HL-60 (cell line): ENCODE measurements around the gene TBC1D1.

Source experiments
- POLR2AphosphoS5 ChIP-seq: IDR thresholded peaks from 2 replicates; pipeline ENCODE4 v1.6.1; 2012; ENCODE audit warnings: low read depth
- SPI1 ChIP-seq: IDR thresholded peaks from 2 replicates; pipeline ENCODE4 v1.6.1; 2012; ENCODE audit warnings: low read depth, mild to moderate bottlenecking, borderline replicate concordance
- TF ChIP-seq, protein P1 (sequence below): IDR thresholded peaks from one replicate; pipeline ENCODE4 v1.5.1; 2011; ENCODE audit warnings: low read length, control low read depth, inconsistent platforms; ENCODE audit not compliant: insufficient read depth

- TF ChIP-seq, protein P1, sequence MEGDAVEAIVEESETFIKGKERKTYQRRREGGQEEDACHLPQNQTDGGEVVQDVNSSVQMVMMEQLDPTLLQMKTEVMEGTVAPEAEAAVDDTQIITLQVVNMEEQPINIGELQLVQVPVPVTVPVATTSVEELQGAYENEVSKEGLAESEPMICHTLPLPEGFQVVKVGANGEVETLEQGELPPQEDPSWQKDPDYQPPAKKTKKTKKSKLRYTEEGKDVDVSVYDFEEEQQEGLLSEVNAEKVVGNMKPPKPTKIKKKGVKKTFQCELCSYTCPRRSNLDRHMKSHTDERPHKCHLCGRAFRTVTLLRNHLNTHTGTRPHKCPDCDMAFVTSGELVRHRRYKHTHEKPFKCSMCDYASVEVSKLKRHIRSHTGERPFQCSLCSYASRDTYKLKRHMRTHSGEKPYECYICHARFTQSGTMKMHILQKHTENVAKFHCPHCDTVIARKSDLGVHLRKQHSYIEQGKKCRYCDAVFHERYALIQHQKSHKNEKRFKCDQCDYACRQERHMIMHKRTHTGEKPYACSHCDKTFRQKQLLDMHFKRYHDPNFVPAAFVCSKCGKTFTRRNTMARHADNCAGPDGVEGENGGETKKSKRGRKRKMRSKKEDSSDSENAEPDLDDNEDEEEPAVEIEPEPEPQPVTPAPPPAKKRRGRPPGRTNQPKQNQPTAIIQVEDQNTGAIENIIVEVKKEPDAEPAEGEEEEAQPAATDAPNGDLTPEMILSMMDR: no peak
- TF ChIP-seq POLR2AphosphoS5: no peak
- no peak for TF ChIP-seq SPI1
Observed at GRCh38 chr4:38076153-38076669, 185.3 kb downstream of the TBC1D1 start.
